ENCODE results near the gene KRT85.
A peak's percentile ranks its signal among the peaks of the same experiment; 100 is the strongest.
"Not testable (repeated sequence)": the region's sequence is repeated elsewhere in the genome, so short reads cannot be mapped to it uniquely, and the experiment has no call there.

The KRT85 gene

GRCh38 chr12:52345041-52345440, 22.2 kb downstream of the KRT85 start:
- H2BK15ac ChIP-seq (replicated peaks; ENCODE audit: low read depth); H3K56ac ChIP-seq (ENCODE audit: low read length): not testable (repeated sequence)

GRCh38 chr12:52344111-52344510, 23.2 kb downstream of the KRT85 start:
- no peaks in the 10 kb centered on the region for H3K36me3 ChIP-seq (ENCODE audit: control insufficient read depth, insufficient read depth, low read length)
- no peak overlapping the region for H4K5ac ChIP-seq (ENCODE audit: low read length)
- no peak overlapping the region for H4K8ac ChIP-seq (ENCODE audit: low read depth, low read length)
- H3K27me3 ChIP-seq (ENCODE audit: insufficient read depth, low read length, poor library complexity), result no peaks in the 10 kb centered on the region
- no peaks in the 10 kb centered on the region for H3K79me1 ChIP-seq (ENCODE audit: low read length)
- no peak overlapping the region for H3K9ac ChIP-seq (ENCODE audit: low read length)
- H2AK5ac ChIP-seq (ENCODE audit: low read length), result no peak overlapping the region
- no peak overlapping the region for H3K4ac ChIP-seq (ENCODE audit: low read depth, low read length)
- H3K4me3 ChIP-seq (ENCODE audit: low read length), result no peak overlapping the region
- H3K18ac ChIP-seq (ENCODE audit: low read length), result no peak overlapping the region
- H3K79me2 ChIP-seq (ENCODE audit: control insufficient read depth, insufficient read depth, low read length), result no peaks in the 10 kb centered on the region
- no peak overlapping the region for H2BK5ac ChIP-seq (ENCODE audit: low read length)
- no peak overlapping the region for H2BK120ac ChIP-seq (ENCODE audit: low read depth, low read length)
- H2BK15ac ChIP-seq (replicated peaks; ENCODE audit: low read depth), result no peak overlapping the region
- WGBS (ENCODE audit: extremely low coverage, insufficient coverage, low lambda C conversion rate), result no CpG with 5 or more reads among the region's 12 CpGs
- H3K56ac ChIP-seq (ENCODE audit: low read length), result no peak overlapping the region
- H3K23ac ChIP-seq (ENCODE audit: low read length), result peak overlapping the region; percentile 9
- H3K4me1 ChIP-seq (ENCODE audit: control insufficient read depth, low read depth, low read length), result no peaks in the 10 kb centered on the region
- DNase-seq, result peak; percentile 20
- H3K4me2 ChIP-seq (ENCODE audit: low read length), result no peak overlapping the region
- H3K27ac ChIP-seq (ENCODE audit: low read depth, low read length), result no peak overlapping the region

More at GRCh38 chr12:52345041-52345440, 22.2 kb downstream of the KRT85 start:
- not testable (repeated sequence) for DNase-seq; H3K36me3 ChIP-seq (ENCODE audit: control insufficient read depth, insufficient read depth, low read length); H3K79me2 ChIP-seq (ENCODE audit: control insufficient read depth, insufficient read depth, low read length); H3K4me1 ChIP-seq (ENCODE audit: control insufficient read depth, low read depth, low read length); H3K27ac ChIP-seq (ENCODE audit: low read depth, low read length); H3K23ac ChIP-seq (ENCODE audit: low read length); H3K27me3 ChIP-seq (ENCODE audit: insufficient read depth, low read length, poor library complexity); H3K4me2 ChIP-seq (ENCODE audit: low read length); H2BK5ac ChIP-seq (ENCODE audit: low read length); H2BK120ac ChIP-seq (ENCODE audit: low read depth, low read length); H3K79me1 ChIP-seq (ENCODE audit: low read length); H3K4ac ChIP-seq (ENCODE audit: low read depth, low read length); H4K8ac ChIP-seq (ENCODE audit: low read depth, low read length); H3K9ac ChIP-seq (ENCODE audit: low read length); H3K18ac ChIP-seq (ENCODE audit: low read length); H3K4me3 ChIP-seq (ENCODE audit: low read length); H2AK5ac ChIP-seq (ENCODE audit: low read length); H4K5ac ChIP-seq (ENCODE audit: low read length)
- no CpG with 5 or more reads among the region's 8 CpGs for WGBS (ENCODE audit: extremely low coverage, insufficient coverage, low lambda C conversion rate)

- no peak overlapping the region for H3K56ac ChIP-seq (ENCODE audit: low read length)
- H3K4me2 ChIP-seq (ENCODE audit: low read length), result no peak overlapping the region
- H3K4me3 ChIP-seq (ENCODE audit: low read length), result no peak overlapping the region
- H3K9ac ChIP-seq (ENCODE audit: low read length), result no peak overlapping the region
- H3K27me3 ChIP-seq (ENCODE audit: insufficient read depth, low read length, poor library complexity), result no peaks in the 10 kb centered on the region
- no peak overlapping the region for H2BK15ac ChIP-seq (replicated peaks; ENCODE audit: low read depth)
- no peaks in the 10 kb centered on the region for H3K4me1 ChIP-seq (ENCODE audit: control insufficient read depth, low read depth, low read length)
- DNase-seq, result no peak
- no peak overlapping the region for H4K8ac ChIP-seq (ENCODE audit: low read depth, low read length)
- no peak overlapping the region for H2BK5ac ChIP-seq (ENCODE audit: low read length)
- H3K79me2 ChIP-seq (ENCODE audit: control insufficient read depth, insufficient read depth, low read length), result no peaks in the 10 kb centered on the region
- no peak overlapping the region for H3K4ac ChIP-seq (ENCODE audit: low read depth, low read length)
- H3K36me3 ChIP-seq (ENCODE audit: control insufficient read depth, insufficient read depth, low read length), result no peaks in the 10 kb centered on the region
- no peaks in the 10 kb centered on the region for H3K79me1 ChIP-seq (ENCODE audit: low read length)
- H4K5ac ChIP-seq (ENCODE audit: low read length), result no peak overlapping the region
- H2BK120ac ChIP-seq (ENCODE audit: low read depth, low read length), result no peak overlapping the region
- no peak overlapping the region for H3K23ac ChIP-seq (ENCODE audit: low read length)
- H3K18ac ChIP-seq (ENCODE audit: low read length), result no peak overlapping the region
- H3K27ac ChIP-seq (ENCODE audit: low read depth, low read length), result no peak overlapping the region
- H2AK5ac ChIP-seq (ENCODE audit: low read length), result no peak overlapping the region
- WGBS (ENCODE audit: extremely low coverage, insufficient coverage, low lambda C conversion rate), result no CpG with 5 or more reads among the region's 2 CpGs
These were observed 23.7 kb downstream of the KRT85 start for GRCh38 chr12:52343550-52343949.

GRCh38 chr12:52342781-52343490, 24.3 kb downstream of the KRT85 start:
- Histone ChIP-seq H3K4me1 (ENCODE audit: control insufficient read depth, low read depth, low read length) (no peaks in the 10 kb centered on the region), H3K79me2 (ENCODE audit: control insufficient read depth, insufficient read depth, low read length) (no peaks in the 10 kb centered on the region), H2BK120ac (ENCODE audit: low read depth, low read length) (no peak overlapping the region), H3K36me3 (ENCODE audit: control insufficient read depth, insufficient read depth, low read length) (no peaks in the 10 kb centered on the region), H3K27me3 (ENCODE audit: insufficient read depth, low read length, poor library complexity) (no peaks in the 10 kb centered on the region), H3K79me1 (ENCODE audit: low read length) (no peaks in the 10 kb centered on the region), H3K23ac (ENCODE audit: low read length) (no peak overlapping the region), H3K4me2 (ENCODE audit: low read length) (no peak overlapping the region), H3K4me3 (ENCODE audit: low read length) (no peak overlapping the region), H2BK15ac (replicated peaks; ENCODE audit: low read depth) (no peak overlapping the region), H4K8ac (ENCODE audit: low read depth, low read length) (no peak overlapping the region), H3K4ac (ENCODE audit: low read depth, low read length) (no peak overlapping the region), H3K56ac (ENCODE audit: low read length) (no peak overlapping the region), H2BK5ac (ENCODE audit: low read length) (no peak overlapping the region), H3K9ac (ENCODE audit: low read length) (no peak overlapping the region), H3K27ac (ENCODE audit: low read depth, low read length) (no peak overlapping the region), H4K5ac (ENCODE audit: low read length) (no peak overlapping the region), H3K18ac (ENCODE audit: low read length) (no peak overlapping the region), H2AK5ac (ENCODE audit: low read length) (no peak overlapping the region)
- DNase-seq, result no peak
- no CpG with 5 or more reads among the region's 2 CpGs for WGBS (ENCODE audit: extremely low coverage, insufficient coverage, low lambda C conversion rate)

- no CpG with 5 or more reads among the region's 14 CpGs for WGBS (ENCODE audit: extremely low coverage, insufficient coverage, low lambda C conversion rate)
- H2AK5ac ChIP-seq (ENCODE audit: low read length), result no peak overlapping the region
- no peak overlapping the region for H3K4me2 ChIP-seq (ENCODE audit: low read length)
- H3K18ac ChIP-seq (ENCODE audit: low read length), result no peak overlapping the region
- no peak overlapping the region for H4K8ac ChIP-seq (ENCODE audit: low read depth, low read length)
- no peak overlapping the region for H2BK120ac ChIP-seq (ENCODE audit: low read depth, low read length)
- no peak overlapping the region for H2BK5ac ChIP-seq (ENCODE audit: low read length)
- no peaks in the 10 kb centered on the region for H3K79me2 ChIP-seq (ENCODE audit: control insufficient read depth, insufficient read depth, low read length)
- no peaks in the 10 kb centered on the region for H3K36me3 ChIP-seq (ENCODE audit: control insufficient read depth, insufficient read depth, low read length)
- H3K9ac ChIP-seq (ENCODE audit: low read length), result no peak overlapping the region
- no peak overlapping the region for H3K23ac ChIP-seq (ENCODE audit: low read length)
- no peak overlapping the region for H3K27ac ChIP-seq (ENCODE audit: low read depth, low read length)
- H3K79me1 ChIP-seq (ENCODE audit: low read length), result no peaks in the 10 kb centered on the region
- no peak overlapping the region for H3K4me3 ChIP-seq (ENCODE audit: low read length)
- H3K27me3 ChIP-seq (ENCODE audit: insufficient read depth, low read length, poor library complexity), result no peaks in the 10 kb centered on the region
- H4K5ac ChIP-seq (ENCODE audit: low read length), result no peak overlapping the region
- no peak for DNase-seq
- no peak overlapping the region for H2BK15ac ChIP-seq (replicated peaks; ENCODE audit: low read depth)
- no peaks in the 10 kb centered on the region for H3K4me1 ChIP-seq (ENCODE audit: control insufficient read depth, low read depth, low read length)
- no peak overlapping the region for H3K4ac ChIP-seq (ENCODE audit: low read depth, low read length)
- no peak overlapping the region for H3K56ac ChIP-seq (ENCODE audit: low read length)
These were observed 26.2 kb downstream of the KRT85 start for GRCh38 chr12:52341066-52341580.
